K562 (cell line): ENCODE measurements around the gene S100A7A. TPM values are rescaled to one million over a fixed set of nuclear protein-coding genes. Genes with fewer than 3 reads are reported as not detected.

Experiments used
- ATAC-seq: fragments of 200-7000 bp; cut with Tn5 transposase; 3 replicates; pipeline ENCODE4 v1.9.1; 2020; ENCODE audit warnings: moderate library complexity
- BruUV-seq: library from RNA; stranded (reverse); fragments of 400-500 nt; replicated peaks from 2 replicates; lab custom pipeline; 2021; lab: Mats Ljungman, UMichigan
- CTCF ChIA-PET: fragments of 300-600 bp; formaldehyde crosslinking; extraction: SDS; loops from one replicate; lab custom pipeline; 2021; ENCODE audit warnings: low intra/inter-chr PET ratio; lab: Yijun Ruan, JAX
- POLR2A ChIA-PET: fragments of 300-600, 350-650 bp; sonication (Branson Sonifier 250); formaldehyde crosslinking; extraction: SDS; loops from one replicate; lab custom pipeline; 2021; ENCODE audit warnings: antibody characterized with exemption, inconsistent platforms; lab: Yijun Ruan, JAX
- DNase-seq, 4 experiments: peaks; one replicate each; pipeline versions ENCODE4 v3.0.0 to v3.0.0-alpha.2; 2011 to 2018; ENCODE audit warnings: low spot score in 3 of 4, mixed read lengths in 3 of 4; ENCODE audit errors: extremely low read depth in 1 of 4
- FAIRE-seq: peaks from 2 replicates; lab custom pipeline; 2011; peaks lifted over from hg19 to GRCh38; lab: Jason Lieb, UNC
- H2AFZ ChIP-seq: 2 replicates; pipeline ENCODE4 v1.6.0; 2011; ENCODE audit warnings: low read depth, low read length, control low read depth, inconsistent platforms
- H3K27ac ChIP-seq: fragments of 200-600 bp; 3 replicates; pipeline ENCODE4 v1.8.0; 2011; ENCODE audit warnings: low read depth, mild to moderate bottlenecking, control low read depth, inconsistent platforms, low read length, moderate library complexity, mixed read lengths; ENCODE audit errors: extremely low read depth
- H3K27me3 ChIP-seq, 2 experiments: fragments of 300-600 bp in 1 of 2; 2 replicates in 1 of 2; 3 replicates in 1 of 2; pipeline versions ENCODE4 v1.6.0 to v1.8.0; 2011; ENCODE audit warnings: inconsistent platforms in 2 of 2, low read length in 2 of 2, mild to moderate bottlenecking in 1 of 2, mixed read lengths in 1 of 2, moderate library complexity in 1 of 2; ENCODE audit not compliant: control insufficient read depth in 2 of 2, insufficient read depth in 2 of 2
- H3K36me3 ChIP-seq: fragments of 300-600 bp; 3 replicates; pipeline ENCODE4 v1.8.0; 2011; ENCODE audit warnings: mild to moderate bottlenecking, low read length, inconsistent platforms; ENCODE audit not compliant: control insufficient read depth, insufficient read depth
- H3K4me1 ChIP-seq, 2 experiments: fragments of 200-600 bp in 1 of 2; replicated peaks in 1 of 2; 2 replicates in 1 of 2; 3 replicates in 1 of 2; pipeline versions ENCODE4 v1.5.1 to v1.8.0; 2011; ENCODE audit warnings: inconsistent platforms in 2 of 2, low read length in 2 of 2, mild to moderate bottlenecking in 1 of 2, mixed read lengths in 1 of 2, moderate library complexity in 1 of 2; ENCODE audit not compliant: control insufficient read depth in 2 of 2, insufficient read depth in 2 of 2
- H3K4me2 ChIP-seq: 2 replicates; pipeline ENCODE4 v1.6.1; 2011; ENCODE audit warnings: low read length, control low read depth, inconsistent platforms, mixed read lengths; ENCODE audit not compliant: insufficient read depth
- H3K4me3 ChIP-seq: fragments of 200-600 bp; sonication (generic), shearing (Covaris generic); 2 replicates; pipeline ENCODE4 v1.5.1; 2016; ENCODE audit warnings: control low read depth, inconsistent platforms
- H3K79me2 ChIP-seq: fragments of 200-600 bp; 3 replicates; pipeline ENCODE4 v1.8.0; 2011; ENCODE audit warnings: low read length, inconsistent platforms; ENCODE audit not compliant: control insufficient read depth, insufficient read depth
- H3K9ac ChIP-seq, 2 experiments: 2 replicates each; pipeline versions ENCODE4 v1.6.0 to v1.6.1; 2011; ENCODE audit warnings: low read depth in 2 of 2, low read length in 2 of 2, control low read depth in 1 of 2, inconsistent platforms in 1 of 2, mild to moderate bottlenecking in 1 of 2, mixed read lengths in 1 of 2; ENCODE audit not compliant: insufficient read depth in 1 of 2
- H3K9me1 ChIP-seq: one replicate; pipeline ENCODE4 v1.6.0; 2011; ENCODE audit warnings: inconsistent platforms, mild to moderate bottlenecking, low read length, moderate library complexity; ENCODE audit not compliant: control insufficient read depth, insufficient read depth
- H3K9me3 ChIP-seq: replicated peaks from 2 replicates; pipeline ENCODE4 v1.5.1; 2011; ENCODE audit warnings: low read depth, low read length, inconsistent platforms; ENCODE audit not compliant: control insufficient read depth, insufficient read depth
- H4K20me1 ChIP-seq: replicated peaks from 2 replicates; pipeline ENCODE4 v1.6.1; 2011; ENCODE audit warnings: low read length, inconsistent platforms, mixed read lengths; ENCODE audit not compliant: control insufficient read depth, insufficient read depth
- GTF2E2 ChIP-seq: fragments of 200-800 bp; sonication (Bioruptor generic); IDR thresholded peaks from 2 replicates; pipeline ENCODE4 v1.6.1; 2016; ENCODE audit warnings: missing genetic modification characterization, missing compliant biosample characterization
- HNRNPK ChIP-seq: fragments of 200-400 bp; formaldehyde crosslinking; IDR thresholded peaks from one replicate; pipeline ENCODE4 v1.6.1; 2018; ENCODE audit warnings: mild to moderate bottlenecking, low read depth, low read length; ENCODE audit not compliant: poor library complexity, severe bottlenecking
- KDM2B ChIP-seq: fragments of 250-450 bp; sonication (Bioruptor Pico); IDR thresholded peaks from 2 replicates; pipeline ENCODE4 v1.8.0; 2021; ENCODE audit warnings: mild to moderate bottlenecking, moderate library complexity
- NFIX ChIP-seq: fragments of 250-450 bp; sonication (Bioruptor Pico); IDR thresholded peaks from 2 replicates; pipeline ENCODE4 v1.4.0; 2020; ENCODE audit warnings: low read depth, mild to moderate bottlenecking, moderate library complexity
- SRF ChIP-seq, 2 experiments: fragments of 250-450, 450-650 bp in 1 of 2; sonication (Bioruptor Pico) in 1 of 2; sonication (generic) in 1 of 2; formaldehyde crosslinking; IDR thresholded peaks; 2 replicates each; pipeline versions ENCODE4 v1.5.0 to v1.5.1; 2020 to 2022; ENCODE audit warnings: mild to moderate bottlenecking in 1 of 2, missing genetic modification reagents in 1 of 2
- SUPT5H ChIP-seq: fragments of 450-650 bp; IDR thresholded peaks from 2 replicates; pipeline ENCODE4 v1.6.1; 2016
- ZNF583 ChIP-seq: fragments of 250-450 bp; sonication (Bioruptor Pico); IDR thresholded peaks from 2 replicates; pipeline ENCODE4 v1.4.0; 2020
- WGBS: fragments of 100-300 bp; shearing (Covaris generic); methylation state at CpG from one replicate; pipeline ENCODE4 v1.1.6; 2016; ENCODE audit warnings: low coverage, mixed read lengths; ENCODE audit not compliant: insufficient coverage; ENCODE audit errors: missing lambda C conversion rate; 5-methylcytosine and 5-hydroxymethylcytosine counted together
- in situ Hi-C: fragments of 300-500 bp; cut with MboI; formaldehyde crosslinking; loops from 4 replicates; pipeline ENCODE4 v1.15.0; 2018; ENCODE audit warnings: inconsistent platforms, mixed read lengths
- intact Hi-C: fragments of 100-400 bp; cut with micrococcal nuclease; formaldehyde crosslinking; loops from 2 replicates; pipeline ENCODE4 v1.14.2; 2022
- polyA plus RNA-seq, 8 experiments: library from polyadenylated mRNA; depleted of rRNA in 4 of 8; stranded (reverse) in 5 of 8; unstranded in 3 of 8; fragments of >200 nt; fragmentation: Nextera tagmentation in 2 of 8; fragmentation: Illumina TruSeq in 1 of 8; extraction: Ambion mirVana in 2 of 8; extraction: Trizol in 1 of 8; gene quantifications; 2 replicates each; pipeline versions ENCODE4 v1.2.1 to v1.2.3, GENCODE V29; 2011 to 2014; ENCODE audit warnings: inconsistent platforms in 1 of 8, missing spikeins in 1 of 8
- total RNA-seq, 7 experiments: library from RNA; depleted of rRNA in 6 of 7; stranded (reverse); fragments of >200 nt in 6 of 7; fragmentation: Illumina TruSeq in 2 of 7; extraction: Trizol in 2 of 7; gene quantifications; 2 replicates each; pipeline versions ENCODE4 v1.2.1 to v1.2.3, GENCODE V29; 2011 to 2021; ENCODE audit warnings: low replicate concordance in 1 of 7
- TF ChIP-seq, protein P1 (sequence below): fragments of 250-450 bp; sonication (Bioruptor Pico); IDR thresholded peaks from 2 replicates; pipeline ENCODE4 v1.6.1; 2021; ENCODE audit warnings: mild to moderate bottlenecking
- TF ChIP-seq, protein P2 (sequence below): IDR thresholded peaks from 3 replicates; pipeline ENCODE4 v1.6.1; 2011; ENCODE audit warnings: borderline replicate concordance, mild to moderate bottlenecking, moderate library complexity; ENCODE audit not compliant: insufficient read length; ENCODE audit errors: extremely low read depth
- TF ChIP-seq, protein P3 (sequence below): fragments of 450-650 bp; formaldehyde crosslinking; IDR thresholded peaks from 2 replicates; pipeline ENCODE4 v1.4.0; 2020; ENCODE audit warnings: mild to moderate bottlenecking, moderate library complexity

Gene S100A7A
- total and polyA plus RNA-seq, 9 of the 15 experiments (the other 6 are each of a cell fraction or from before 2014, with no cell fraction given), result not detected

DNA sequence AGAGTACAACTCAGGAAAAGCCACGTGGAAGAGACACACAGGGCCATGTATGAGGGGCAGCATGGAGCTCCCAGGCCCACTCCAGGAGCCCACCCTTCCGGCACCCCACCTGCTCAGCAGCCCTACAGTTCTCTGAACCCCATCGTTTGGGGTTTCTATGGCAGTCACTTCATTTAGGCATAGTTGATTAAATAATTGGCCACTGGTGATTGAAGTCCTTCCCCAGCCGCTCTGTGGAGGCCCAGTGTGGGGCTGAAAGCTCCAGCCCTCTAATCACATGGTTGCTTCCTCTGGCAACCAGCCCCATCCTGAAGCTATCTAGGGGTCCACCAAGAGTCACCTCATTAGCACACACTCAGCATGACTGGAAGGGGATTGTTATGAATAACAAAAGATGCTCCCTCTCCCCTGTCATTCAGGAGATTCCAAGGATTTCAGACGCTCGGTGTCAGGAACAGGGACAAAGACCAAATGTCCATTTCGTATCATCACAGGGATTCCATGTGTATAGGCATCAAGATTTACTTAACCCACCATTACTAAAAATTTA, 12.2 kb upstream of the S100A7A start:
- intact Hi-C loops, result no loop called here
- no TSS peak for BruUV-seq

More for the DNA sequence above, 12.2 kb upstream of the S100A7A start:
- DNase-seq (no peak), FAIRE-seq (no peak), ATAC-seq (no peak)
- H3K79me2 ChIP-seq, result no peaks in the 10 kb centered on the region
- in situ Hi-C loops, result no loop called here
- H4K20me1 ChIP-seq, result 0 out of 2 replicates have a peak, but pooled peaks cover 4% of the 10 kb centered on the region
- no peaks in the 10 kb centered on the region for H3K9me3 ChIP-seq
- ChIA-PET POLR2A (no interaction called here), CTCF (no interaction called here)
- H3K9me1 ChIP-seq, result no peaks in the 10 kb centered on the region
- H3K4me3 ChIP-seq, result no peak overlapping the region
- H3K27ac ChIP-seq, result no peak overlapping the region
- no peak overlapping the region for H3K4me2 ChIP-seq
- peaks cover 8 to 33% of the 10 kb centered on the region in 2 experiments; a peak in 3 of 5 replicates for H3K27me3 ChIP-seq
- no peak overlapping the region for H2AFZ ChIP-seq
- WGBS, result 34% methylated on average over 7 of the region's 7 CpGs
- H3K9ac ChIP-seq, result no peak overlapping the region
- TF ChIP-seq, protein P1, sequence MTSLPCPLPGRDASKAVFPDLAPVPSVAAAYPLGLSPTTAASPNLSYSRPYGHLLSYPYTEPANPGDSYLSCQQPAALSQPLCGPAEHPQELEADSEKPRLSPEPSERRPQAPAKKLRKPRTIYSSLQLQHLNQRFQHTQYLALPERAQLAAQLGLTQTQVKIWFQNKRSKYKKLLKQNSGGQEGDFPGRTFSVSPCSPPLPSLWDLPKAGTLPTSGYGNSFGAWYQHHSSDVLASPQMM (CRISPR knock-in tag), result no peak
- TF ChIP-seq SRF (CRISPR knock-in tag; IDR thresholded peaks at IDR 0.05) (no peak), ZNF583 (CRISPR knock-in tag) (no peak), KDM2B (CRISPR knock-in tag) (no peak), SUPT5H (no peak), HNRNPK (no peak), GTF2E2 (no peak), NFIX (CRISPR knock-in tag) (no peak)
- TF ChIP-seq, protein P2, sequence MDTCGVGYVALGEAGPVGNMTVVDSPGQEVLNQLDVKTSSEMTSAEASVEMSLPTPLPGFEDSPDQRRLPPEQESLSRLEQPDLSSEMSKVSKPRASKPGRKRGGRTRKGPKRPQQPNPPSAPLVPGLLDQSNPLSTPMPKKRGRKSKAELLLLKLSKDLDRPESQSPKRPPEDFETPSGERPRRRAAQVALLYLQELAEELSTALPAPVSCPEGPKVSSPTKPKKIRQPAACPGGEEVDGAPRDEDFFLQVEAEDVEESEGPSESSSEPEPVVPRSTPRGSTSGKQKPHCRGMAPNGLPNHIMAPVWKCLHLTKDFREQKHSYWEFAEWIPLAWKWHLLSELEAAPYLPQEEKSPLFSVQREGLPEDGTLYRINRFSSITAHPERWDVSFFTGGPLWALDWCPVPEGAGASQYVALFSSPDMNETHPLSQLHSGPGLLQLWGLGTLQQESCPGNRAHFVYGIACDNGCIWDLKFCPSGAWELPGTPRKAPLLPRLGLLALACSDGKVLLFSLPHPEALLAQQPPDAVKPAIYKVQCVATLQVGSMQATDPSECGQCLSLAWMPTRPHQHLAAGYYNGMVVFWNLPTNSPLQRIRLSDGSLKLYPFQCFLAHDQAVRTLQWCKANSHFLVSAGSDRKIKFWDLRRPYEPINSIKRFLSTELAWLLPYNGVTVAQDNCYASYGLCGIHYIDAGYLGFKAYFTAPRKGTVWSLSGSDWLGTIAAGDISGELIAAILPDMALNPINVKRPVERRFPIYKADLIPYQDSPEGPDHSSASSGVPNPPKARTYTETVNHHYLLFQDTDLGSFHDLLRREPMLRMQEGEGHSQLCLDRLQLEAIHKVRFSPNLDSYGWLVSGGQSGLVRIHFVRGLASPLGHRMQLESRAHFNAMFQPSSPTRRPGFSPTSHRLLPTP, result no peak
- TF ChIP-seq, protein P3, sequence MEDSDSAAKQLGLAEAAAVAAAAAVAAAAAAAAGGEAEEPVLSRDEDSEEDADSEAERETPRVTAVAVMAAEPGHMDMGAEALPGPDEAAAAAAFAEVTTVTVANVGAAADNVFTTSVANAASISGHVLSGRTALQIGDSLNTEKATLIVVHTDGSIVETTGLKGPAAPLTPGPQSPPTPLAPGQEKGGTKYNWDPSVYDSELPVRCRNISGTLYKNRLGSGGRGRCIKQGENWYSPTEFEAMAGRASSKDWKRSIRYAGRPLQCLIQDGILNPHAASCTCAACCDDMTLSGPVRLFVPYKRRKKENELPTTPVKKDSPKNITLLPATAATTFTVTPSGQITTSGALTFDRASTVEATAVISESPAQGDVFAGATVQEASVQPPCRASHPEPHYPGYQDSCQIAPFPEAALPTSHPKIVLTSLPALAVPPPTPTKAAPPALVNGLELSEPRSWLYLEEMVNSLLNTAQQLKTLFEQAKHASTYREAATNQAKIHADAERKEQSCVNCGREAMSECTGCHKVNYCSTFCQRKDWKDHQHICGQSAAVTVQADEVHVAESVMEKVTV, result no peak
- H3K36me3 ChIP-seq, result no peaks in the 10 kb centered on the region
- H3K4me1 ChIP-seq, result no peaks in the 10 kb centered on the region; a peak in 1 of 5 replicates
